Right lobe of liver (tissue), 4 donors: ENCODE measurements around the gene IL17RB.
A peak's percentile ranks its signal among the peaks of the same experiment; 100 is the strongest.

Source experiments
- CTCF ChIP-seq, 4 donors: fragments of 200-600 bp in 3 of 4; fragments of 450-650 bp in 1 of 4; IDR thresholded peaks; one replicate each; pipeline versions ENCODE4 v1.5.1 to v1.8.0; 2016 to 2022; ENCODE audit warnings: antibody characterized with exemption in 4 of 4, mild to moderate bottlenecking in 2 of 4
- POLR2A ChIP-seq: fragments of 450-650 bp; IDR thresholded peaks from one replicate; pipeline ENCODE4 v1.6.1; 2017; ENCODE audit warnings: antibody characterized with exemption, mild to moderate bottlenecking
- donor health status: DM: no; HTN: no; CAD: no.
- donor health status: DM: no; HTN: no; CAD: no.
- donor health status: DM: no; HTN: yes; CAD: no.

DNA sequence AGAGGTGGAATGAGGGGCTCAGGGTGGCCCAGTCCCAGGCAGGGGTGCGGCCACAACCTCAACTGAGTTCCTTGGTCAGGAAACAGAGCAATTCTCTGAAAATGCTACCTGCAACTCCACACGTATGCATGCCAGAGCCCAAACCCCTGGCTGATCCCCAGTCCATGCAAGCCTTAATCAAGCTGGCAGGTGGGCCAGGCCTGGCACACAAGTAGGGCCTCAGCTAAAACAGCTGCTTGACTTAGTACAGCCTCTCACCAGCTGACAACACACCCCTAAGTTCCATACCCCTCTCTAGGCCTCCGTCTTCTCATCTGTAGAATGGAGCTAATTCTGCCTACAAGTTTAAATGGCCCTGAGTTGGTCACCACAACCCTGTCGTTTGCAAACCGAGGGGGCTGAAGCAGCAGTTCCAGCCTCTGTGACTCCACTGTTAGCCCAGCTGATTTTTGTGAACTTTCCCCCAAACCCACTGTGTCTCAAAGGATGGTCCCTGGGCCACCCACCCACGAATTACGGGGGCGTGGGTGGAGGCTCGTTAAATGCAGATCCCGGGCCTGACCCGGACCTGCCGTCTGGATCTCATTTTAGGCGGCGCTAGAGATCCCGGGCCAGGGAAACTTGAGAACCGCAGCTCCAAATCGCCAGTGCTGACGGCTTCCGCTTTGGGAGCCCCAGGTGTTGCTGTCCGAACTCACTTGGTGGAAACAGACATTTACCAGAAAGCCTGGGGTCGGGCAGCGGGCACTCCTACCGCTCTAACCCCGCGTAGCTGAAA lies 1.1 kb upstream of the IL17RB start:
- no peak for TF ChIP-seq POLR2A
- peak in 3 of 4 donors; percentile 14 to 19 (median 16) for TF ChIP-seq CTCF (IDR thresholded peaks at IDR 0.05)
